Measurements from ENCODE around the gene ADGRG1. TPM values are rescaled to one million over a fixed set of nuclear protein-coding genes. Genes with fewer than 3 reads are reported as not detected.
"Not testable (repeated sequence)": the region's sequence is repeated elsewhere in the genome, so short reads cannot be mapped to it uniquely, and the experiment has no call there.

Gene ADGRG1
- polyA plus RNA-seq, 3 donors, result 35.8 to 51.4 (median 38.6) TPM

- WGBS, 3 donors, result 91 to 95% (median 94%) methylated on average over 7 of the region's 7 CpGs
- H3K27ac ChIP-seq (ENCODE audit: low read depth, low read length), result no peak overlapping the region
These were observed 71.5 kb downstream of the ADGRG1 start for GRCh38 chr16:57699899-57700298.

- no peak overlapping the region for H3K27ac ChIP-seq (ENCODE audit: low read depth, low read length)
- WGBS, 3 donors, result 43 to 67% (median 65%) methylated on average over 10 of the region's 10 CpGs
These were observed 72.5 kb downstream of the ADGRG1 start for GRCh38 chr16:57700781-57701551.

- H3K27ac ChIP-seq (ENCODE audit: low read depth, low read length), result no peak overlapping the region
- 73 to 83% (median 74%) methylated on average over 23 of the region's 23 CpGs for WGBS, 3 donors
These were observed 73.4 kb downstream of the ADGRG1 start for GRCh38 chr16:57701759-57702371.

GRCh38 chr16:57703416-57704010, 75.1 kb downstream of the ADGRG1 start:
- WGBS, 3 donors, result 68 to 94% (median 91%) methylated on average over 11 of the region's 11 CpGs
- H3K27ac ChIP-seq (ENCODE audit: low read depth, low read length), result no peak overlapping the region

GRCh38 chr16:57704011-57704904, 75.8 kb downstream of the ADGRG1 start:
- 36 to 75% (median 73%) methylated on average over 11 of the region's 11 CpGs for WGBS, 3 donors

GRCh38 chr16:57704905-57705852, 76.7 kb downstream of the ADGRG1 start:
- 93 to 96% (median 94%) methylated on average over 4 of the region's 4 CpGs for WGBS, 3 donors
- no peak overlapping the region for H3K27ac ChIP-seq (ENCODE audit: low read depth, low read length)

More at GRCh38 chr16:57704011-57704904, 75.8 kb downstream of the ADGRG1 start:
- H3K27ac ChIP-seq (ENCODE audit: low read depth, low read length), result no peak overlapping the region

GRCh38 chr16:57706717-57707116, 78.3 kb downstream of the ADGRG1 start:
- 88 to 89% methylated on average over 1 of the region's 1 CpG; no CpG with 5 or more reads in 1 of the 3 donors for WGBS, 3 donors
- no peak overlapping the region for H3K27ac ChIP-seq (ENCODE audit: low read depth, low read length)

GRCh38 chr16:57707331-57707730, 78.9 kb downstream of the ADGRG1 start:
- WGBS, 3 donors, result 90 to 92% (median 91%) methylated on average over 11 of the region's 11 CpGs
- no peak overlapping the region for H3K27ac ChIP-seq (ENCODE audit: low read depth, low read length)

GRCh38 chr16:57708168-57708567, 79.7 kb downstream of the ADGRG1 start:
- WGBS, 3 donors, result 85 to 92% (median 86%) methylated on average over 3 of the region's 3 CpGs

GRCh38 chr16:57709663-57710062, 81.2 kb downstream of the ADGRG1 start:
- 79 to 91% (median 91%) methylated on average over 3 of the region's 3 CpGs for WGBS, 3 donors
- H3K27ac ChIP-seq (ENCODE audit: low read depth, low read length), result no peak overlapping the region

More at GRCh38 chr16:57708168-57708567, 79.7 kb downstream of the ADGRG1 start:
- no peak overlapping the region for H3K27ac ChIP-seq (ENCODE audit: low read depth, low read length)

GRCh38 chr16:57711346-57711745, 82.9 kb downstream of the ADGRG1 start:
- no peak overlapping the region for H3K27ac ChIP-seq (ENCODE audit: low read depth, low read length)
- 88 to 93% (median 89%) methylated on average over 5 of the region's 5 CpGs for WGBS, 3 donors

- 93 to 96% (median 94%) methylated on average over 3 of the region's 3 CpGs for WGBS, 3 donors
- no peak overlapping the region for H3K27ac ChIP-seq (ENCODE audit: low read depth, low read length)
These were observed 83.6 kb downstream of the ADGRG1 start for GRCh38 chr16:57711993-57712392.

GRCh38 chr16:57712569-57712968, 84.1 kb downstream of the ADGRG1 start:
- WGBS, 3 donors, result 67 to 83% (median 76%) methylated on average over 6 of the region's 6 CpGs

GRCh38 chr16:57713596-57713995, 85.2 kb downstream of the ADGRG1 start:
- H3K27ac ChIP-seq (ENCODE audit: low read depth, low read length), result no peak overlapping the region
- 85 to 92% (median 90%) methylated on average over 8 of the region's 8 CpGs for WGBS, 3 donors

More at GRCh38 chr16:57712569-57712968, 84.1 kb downstream of the ADGRG1 start:
- not testable (repeated sequence) for H3K27ac ChIP-seq (ENCODE audit: low read depth, low read length)

GRCh38 chr16:57714047-57714446, 85.6 kb downstream of the ADGRG1 start:
- WGBS, 3 donors, result 87 to 92% (median 92%) methylated on average over 6 of the region's 6 CpGs

More at GRCh38 chr16:57714047-57714446, 85.6 kb downstream of the ADGRG1 start:
- no peak overlapping the region for H3K27ac ChIP-seq (ENCODE audit: low read depth, low read length)

All from adipose tissue (tissue), 3 donors.